SJSA1 (cell line): ENCODE results near the gene MAPK11. TPM values are rescaled to one million over a fixed set of nuclear protein-coding genes. Genes with fewer than 3 reads are reported as not detected.
A peak's percentile ranks its signal among the peaks of the same experiment; 100 is the strongest.

Experiments
- DNase-seq, 2 experiments: peaks; one replicate each; pipeline ENCODE4 v3.0.0-alpha.2; 2015 to 2020; ENCODE audit warnings: low spot score in 2 of 2, low read depth in 1 of 2
- H3K27ac ChIP-seq: fragments of 250-450 bp; sonication (Bioruptor Pico); 2 replicates; pipeline ENCODE4 v1.5.1; 2020; ENCODE audit warnings: mild to moderate bottlenecking, moderate library complexity
- H3K27me3 ChIP-seq: fragments of 250-450 bp; sonication (Bioruptor Pico); replicated peaks from 2 replicates; pipeline ENCODE4 v1.5.1; 2020; ENCODE audit warnings: mild to moderate bottlenecking, moderate library complexity
- H3K36me3 ChIP-seq: fragments of 250-450 bp; sonication (Bioruptor Pico); 2 replicates; pipeline ENCODE4 v1.5.1; 2020; ENCODE audit warnings: mild to moderate bottlenecking
- H3K4me1 ChIP-seq: fragments of 250-450 bp; sonication (Bioruptor Pico); replicated peaks from 2 replicates; pipeline ENCODE4 v1.6.1; 2021; ENCODE audit warnings: mild to moderate bottlenecking
- H3K4me3 ChIP-seq: fragments of 250-450 bp; sonication (Bioruptor Pico); 2 replicates; pipeline ENCODE4 v1.5.1; 2020; ENCODE audit warnings: mild to moderate bottlenecking
- H3K9me3 ChIP-seq: fragments of 250-450 bp; sonication (Bioruptor Pico); replicated peaks from 2 replicates; pipeline ENCODE4 v1.5.1; 2020; ENCODE audit warnings: mild to moderate bottlenecking
- total RNA-seq: library from RNA; depleted of rRNA; stranded (reverse); fragments of >200 nt; shearing (Covaris generic); gene quantifications from 2 replicates; pipeline ENCODE4 v1.2.3, GENCODE V29; 2014

The MAPK11 gene
- total RNA-seq, 1 experiment from 2014 or later = 2.2 TPM

- Histone ChIP-seq H3K9me3 (0 out of 2 replicates have a peak, but pooled peaks cover 2% of the 10 kb centered on the region), H3K4me1 (peaks cover 23% of the 10 kb centered on the region), H3K27me3 (no peaks in the 10 kb centered on the region), H3K27ac (no peak overlapping the region), H3K36me3 (peaks cover 19% of the 10 kb centered on the region), H3K4me3 (no peak overlapping the region)
- DNase-seq = no peak
Observed at GRCh38 chr22:50253046-50253915, 16.9 kb downstream of the MAPK11 start.

- Histone ChIP-seq H3K36me3 (peaks cover 28% of the 10 kb centered on the region), H3K27ac (no peak overlapping the region), H3K9me3 (0 out of 2 replicates have a peak, but pooled peaks cover 2% of the 10 kb centered on the region), H3K4me1 (peaks cover 23% of the 10 kb centered on the region), H3K27me3 (no peaks in the 10 kb centered on the region), H3K4me3 (no peak overlapping the region)
- DNase-seq = peak; percentile 63 to 77
Observed at GRCh38 chr22:50252082-50253045, 17.8 kb downstream of the MAPK11 start.

DNA sequence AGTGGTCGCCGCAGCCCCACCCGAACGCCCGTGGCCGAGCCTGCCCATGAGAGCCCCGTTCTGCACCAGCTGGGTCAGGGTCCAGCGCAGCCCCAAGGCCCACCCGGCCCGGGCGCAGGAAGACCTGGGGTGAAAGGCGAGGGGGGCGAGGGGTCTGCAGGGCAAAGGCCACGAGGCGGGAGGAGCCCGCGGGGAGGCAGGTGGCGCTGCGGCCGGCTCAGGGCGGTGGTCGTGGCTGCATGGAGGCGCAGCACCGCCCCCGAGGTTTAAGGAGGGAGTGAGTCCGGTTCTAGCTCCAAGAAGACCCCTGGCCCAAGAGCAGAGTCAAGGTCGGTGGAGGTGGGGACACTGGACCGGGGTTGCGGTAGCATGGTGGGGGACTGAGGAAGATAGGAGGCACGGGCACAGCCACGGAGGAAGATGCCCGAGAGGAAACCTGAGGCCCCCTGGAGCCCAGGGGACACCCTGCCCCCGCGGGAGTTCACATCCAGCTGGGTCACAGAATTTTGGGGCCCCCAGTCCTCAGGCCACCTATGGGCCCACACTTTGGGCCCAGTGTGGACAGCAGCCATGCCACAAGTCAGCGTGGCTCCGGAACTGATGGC, 18.6 kb downstream of the MAPK11 start:
- H3K4me1 ChIP-seq = peaks cover 23% of the 10 kb centered on the region
- H3K27ac ChIP-seq = no peak overlapping the region
- 0 out of 2 replicates have a peak, but pooled peaks cover 2% of the 10 kb centered on the region for H3K9me3 ChIP-seq
- peaks cover 36% of the 10 kb centered on the region for H3K36me3 ChIP-seq
- no peak for DNase-seq
- H3K4me3 ChIP-seq = peak overlapping the region; percentile 64
- H3K27me3 ChIP-seq = no peaks in the 10 kb centered on the region

DNA sequence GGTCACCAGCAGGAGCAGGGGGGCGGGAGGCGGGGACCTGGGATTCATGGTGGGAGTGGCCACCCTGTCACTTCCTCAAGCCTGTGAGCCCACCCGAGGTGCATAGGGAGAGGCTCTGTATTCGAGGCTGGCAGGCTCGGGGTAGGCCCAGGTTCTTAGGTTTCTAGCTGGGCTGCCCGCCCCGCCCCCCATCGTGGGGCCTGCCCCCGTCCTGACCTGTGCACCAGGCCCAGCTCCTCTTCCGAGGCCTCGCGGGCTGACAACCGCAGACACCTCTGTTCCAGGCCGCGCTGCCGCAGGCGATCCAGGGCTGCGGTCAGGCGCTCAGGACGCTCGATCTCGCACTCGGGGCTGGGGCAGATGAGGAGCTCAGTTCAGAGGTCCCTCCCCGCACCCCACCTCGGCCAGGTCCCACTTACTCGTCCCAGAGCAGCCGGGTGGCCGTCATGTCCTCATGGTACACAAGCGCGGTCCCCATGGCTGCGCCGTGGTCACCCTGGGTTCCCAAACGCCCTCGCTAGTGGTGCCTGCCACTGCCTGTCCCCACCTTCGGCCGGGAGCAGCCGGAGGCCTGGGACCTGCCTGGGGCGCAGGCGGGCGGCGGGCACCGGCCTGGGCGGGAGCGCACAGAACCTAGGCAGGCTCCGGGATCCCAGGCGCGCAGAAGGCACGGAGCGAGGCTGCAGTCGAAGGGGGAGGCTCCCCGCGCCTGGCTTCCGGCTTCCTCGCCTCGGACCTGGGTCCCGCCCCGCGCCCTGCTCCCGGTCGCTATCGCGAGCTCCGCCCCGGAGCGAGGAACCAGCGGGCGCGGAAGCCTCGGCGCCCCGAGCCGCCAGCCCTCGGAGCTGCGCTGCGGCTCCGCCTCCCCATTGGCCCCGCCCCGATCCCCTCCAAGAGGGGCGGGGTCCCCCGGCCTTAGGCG, 19.4 kb downstream of the MAPK11 start, which contains the start of gene HDAC10:
Gene HDAC10 (minus strand): TSS at position 711 of the 922 bp plus-strand sequence. CDS start 233 bp downstream, at position 478.
- Histone ChIP-seq H3K27ac (peak within 1 kb of the TSS; percentile 10; the same call in 1 of the 2 replicates), H3K36me3 (peaks cover 43% of the 10 kb centered on the region), H3K27me3 (no peaks in the 10 kb centered on the region), H3K9me3 (0 out of 2 replicates have a peak, but pooled peaks cover 2% of the 10 kb centered on the region), H3K4me3 (peak within 1 kb of the TSS; percentile 64), H3K4me1 (peaks cover 26% of the 10 kb centered on the region)
- peak; percentile 77 to 85 for DNase-seq

- peak overlapping the region; percentile 64 for H3K4me3 ChIP-seq
- no peaks in the 10 kb centered on the region for H3K27me3 ChIP-seq
- peaks cover 49% of the 10 kb centered on the region for H3K36me3 ChIP-seq
- no peak for DNase-seq
- 0 out of 2 replicates have a peak, but pooled peaks cover 2% of the 10 kb centered on the region for H3K9me3 ChIP-seq
- peaks cover 31% of the 10 kb centered on the region for H3K4me1 ChIP-seq
- H3K27ac ChIP-seq = no peak overlapping the region
Observed at GRCh38 chr22:50250249-50250554, 20.0 kb downstream of the MAPK11 start.

DNA sequence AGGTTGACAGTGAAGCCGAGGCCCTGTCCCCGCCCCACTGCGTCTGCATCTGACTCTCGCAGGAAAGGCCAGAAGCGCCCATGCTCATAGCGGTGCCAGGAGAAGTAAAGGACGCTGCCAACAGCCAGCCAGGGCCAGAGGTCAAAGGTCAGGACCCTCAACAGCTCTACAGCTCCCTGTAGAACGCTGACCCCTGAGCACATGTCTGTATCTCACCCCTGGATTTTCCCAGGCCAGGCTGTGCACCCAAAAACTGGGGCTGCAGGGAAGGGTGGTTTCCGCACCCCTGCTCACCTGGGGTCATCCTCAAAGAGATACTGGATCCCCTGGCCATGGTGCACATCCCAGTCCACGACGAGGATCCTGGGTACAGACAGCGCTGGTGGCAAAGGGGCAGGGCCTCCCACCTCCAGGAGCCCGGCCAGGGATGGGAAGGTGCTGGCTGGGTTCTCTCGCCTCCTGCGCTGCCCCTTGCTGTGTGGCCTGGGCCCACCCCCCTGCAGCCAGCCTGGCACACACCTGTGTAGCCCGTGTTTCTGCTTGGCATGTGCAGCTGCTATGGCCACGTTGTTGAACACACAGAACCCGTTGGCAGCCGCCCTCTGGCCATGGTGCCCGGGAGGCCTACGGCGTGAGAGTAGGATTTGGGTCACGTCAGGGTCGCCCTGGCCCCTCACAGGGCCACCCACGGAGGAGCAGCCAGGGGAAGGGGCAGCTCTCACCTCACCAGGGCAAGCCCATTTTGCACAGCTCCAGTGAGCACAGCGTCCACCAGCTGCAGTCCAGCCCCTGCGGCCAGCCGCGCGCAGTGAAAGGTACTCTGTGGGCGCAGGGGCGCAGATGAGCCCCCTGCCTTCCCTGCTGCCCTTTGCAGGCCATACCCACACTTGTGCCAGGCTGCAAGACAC, 20.6 kb downstream of the MAPK11 start:
- H3K4me1 ChIP-seq = peaks cover 31% of the 10 kb centered on the region
- H3K9me3 ChIP-seq = 0 out of 2 replicates have a peak, but pooled peaks cover 2% of the 10 kb centered on the region
- H3K27me3 ChIP-seq = no peaks in the 10 kb centered on the region
- H3K36me3 ChIP-seq = peaks cover 52% of the 10 kb centered on the region
- no peak overlapping the region for H3K27ac ChIP-seq
- no peak overlapping the region for H3K4me3 ChIP-seq
- no peak for DNase-seq

GRCh38 chr22:50248196-50249081, 21.7 kb downstream of the MAPK11 start:
- no peak for DNase-seq
- H3K36me3 ChIP-seq = peaks cover 52% of the 10 kb centered on the region
- H3K4me1 ChIP-seq = peaks cover 31% of the 10 kb centered on the region
- H3K27ac ChIP-seq = no peak overlapping the region
- H3K27me3 ChIP-seq = no peaks in the 10 kb centered on the region
- 0 out of 2 replicates have a peak, but pooled peaks cover 2% of the 10 kb centered on the region for H3K9me3 ChIP-seq
- no peak overlapping the region for H3K4me3 ChIP-seq

- DNase-seq = no peak
- no peaks in the 10 kb centered on the region for H3K27me3 ChIP-seq
- H3K4me1 ChIP-seq = peaks cover 37% of the 10 kb centered on the region
- no peak overlapping the region for H3K4me3 ChIP-seq
- peaks cover 54% of the 10 kb centered on the region for H3K36me3 ChIP-seq
- 0 out of 2 replicates have a peak, but pooled peaks cover 2% of the 10 kb centered on the region for H3K9me3 ChIP-seq
- no peak overlapping the region for H3K27ac ChIP-seq
Observed at GRCh38 chr22:50247748-50248147, 22.4 kb downstream of the MAPK11 start.

- H3K27ac ChIP-seq = no peak overlapping the region
- H3K36me3 ChIP-seq = peaks cover 57% of the 10 kb centered on the region
- H3K27me3 ChIP-seq = no peaks in the 10 kb centered on the region
- no peak overlapping the region for H3K4me3 ChIP-seq
- H3K9me3 ChIP-seq = no peaks in the 10 kb centered on the region
- no peak for DNase-seq
- peaks cover 39% of the 10 kb centered on the region for H3K4me1 ChIP-seq
Observed at GRCh38 chr22:50246242-50247175, 23.7 kb downstream of the MAPK11 start.
